GDM1 (cell line): ENCODE data around the gene POU2F2.

Experiments
- DNase-seq: peaks from one replicate; lab custom pipeline; 2025; lab: John Stamatoyannopoulos, UW

Gene POU2F2

GRCh38 chr19:42099336-42099925 is 32.8 kb downstream of the POU2F2 start:
- no peak for DNase-seq

GRCh38 chr19:42098781-42099180 is 33.5 kb downstream of the POU2F2 start:
- DNase-seq: no peak

- DNase-seq: no peak
These were observed 34.8 kb downstream of the POU2F2 start for GRCh38 chr19:42097461-42097860.

- DNase-seq: no peak
These were observed 35.9 kb downstream of the POU2F2 start for GRCh38 chr19:42096255-42096837.

DNA sequence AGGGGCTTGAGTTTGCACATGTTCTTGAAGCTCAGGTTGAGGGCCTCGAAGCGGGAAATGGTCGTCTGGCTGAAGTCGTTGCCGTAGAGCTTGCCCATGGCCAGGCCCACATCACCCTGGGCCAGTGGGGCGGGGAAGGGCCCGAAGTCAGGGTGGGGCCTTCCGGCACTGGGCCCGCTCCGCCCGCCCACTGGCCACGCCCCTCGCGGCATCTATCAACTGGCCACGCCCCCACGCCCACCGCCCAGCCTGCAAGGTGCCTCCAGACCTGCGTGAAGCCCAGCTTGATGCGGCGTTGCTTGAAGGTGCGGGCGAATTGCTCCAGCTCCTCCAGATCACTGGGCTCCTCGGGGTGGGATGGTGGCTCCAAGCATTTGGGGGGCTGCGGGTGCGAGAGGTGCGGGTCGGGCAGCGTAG is 36.4 kb downstream of the POU2F2 start:
- no peak for DNase-seq

DNA sequence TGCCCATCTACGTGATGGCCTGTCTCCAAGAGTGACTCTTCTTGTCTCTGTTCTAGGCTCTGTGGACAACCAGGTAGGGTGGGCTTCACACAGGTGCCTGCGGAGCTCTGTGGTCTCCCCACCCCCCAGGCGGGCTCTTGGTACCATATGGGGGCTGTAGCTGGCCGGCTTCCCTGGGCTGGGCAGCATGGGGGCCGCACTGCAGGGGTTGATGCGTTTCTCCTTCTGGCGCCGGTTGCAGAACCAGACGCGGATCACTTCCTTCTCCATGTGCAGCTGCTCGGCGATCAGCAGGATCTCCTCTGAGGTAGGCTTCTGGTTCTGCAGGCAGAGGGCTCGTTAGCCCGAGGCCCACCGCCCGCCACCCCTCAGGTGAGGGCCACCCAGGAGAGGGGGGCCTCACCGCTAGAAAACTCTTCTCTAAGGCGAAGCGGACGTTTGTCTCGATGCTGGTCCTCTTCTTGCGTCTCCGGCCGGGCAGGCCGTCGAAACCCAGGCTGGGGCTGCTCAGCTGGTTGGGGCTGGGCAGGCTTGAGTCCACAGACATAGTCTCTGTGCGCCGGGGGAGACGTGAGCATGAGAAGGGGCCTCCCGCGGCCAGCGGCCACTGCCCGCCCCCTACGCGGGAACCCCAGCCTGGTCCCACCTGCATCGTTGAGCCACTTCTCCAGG is 37.0 kb downstream of the POU2F2 start:
- DNase-seq: no peak

- DNase-seq: no peak
These were observed 38.3 kb downstream of the POU2F2 start for GRCh38 chr19:42093926-42094325.

- DNase-seq: no peak
These were observed 38.7 kb downstream of the POU2F2 start for GRCh38 chr19:42093505-42093904.

DNA sequence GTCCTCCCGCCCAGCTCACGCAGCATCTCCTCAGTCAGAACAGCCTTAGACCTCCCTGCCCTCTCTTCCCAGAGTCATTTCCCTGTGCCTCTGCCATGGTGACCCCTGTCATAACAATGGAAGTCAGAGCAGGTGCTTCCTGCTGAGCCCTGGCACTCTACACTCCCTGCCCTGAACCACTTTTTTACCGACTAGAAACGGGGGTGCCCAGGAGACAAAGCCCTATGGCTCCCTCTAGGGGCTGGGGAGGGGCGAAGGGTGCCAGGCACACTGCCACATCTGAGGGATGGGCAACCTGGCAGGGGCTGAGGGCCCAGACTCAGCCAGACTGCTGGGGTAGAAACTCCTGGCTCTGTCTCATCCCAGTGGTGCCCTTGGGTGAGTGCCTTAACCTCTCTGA is 39.9 kb downstream of the POU2F2 start:
- no peak for DNase-seq

DNA sequence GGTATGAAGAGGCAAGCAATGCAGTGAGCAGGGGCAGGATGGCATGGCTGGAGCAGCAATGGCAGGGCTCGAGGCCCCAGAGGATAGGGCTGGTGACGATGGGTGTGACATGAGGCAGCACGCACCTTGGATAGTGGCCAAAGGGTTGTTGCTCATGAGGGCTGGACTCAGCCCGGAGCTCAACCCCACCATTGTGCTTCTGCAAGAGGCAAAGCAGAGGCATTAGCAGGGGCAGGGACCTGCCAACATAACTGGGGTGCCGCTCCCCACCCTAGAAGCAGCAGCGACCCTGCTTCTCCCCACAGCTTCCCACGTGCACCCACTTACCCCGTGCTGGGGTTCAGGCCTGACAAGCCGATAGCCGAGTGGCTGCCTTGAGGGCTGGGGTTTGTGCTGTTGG is 40.5 kb downstream of the POU2F2 start:
- no peak for DNase-seq

DNA sequence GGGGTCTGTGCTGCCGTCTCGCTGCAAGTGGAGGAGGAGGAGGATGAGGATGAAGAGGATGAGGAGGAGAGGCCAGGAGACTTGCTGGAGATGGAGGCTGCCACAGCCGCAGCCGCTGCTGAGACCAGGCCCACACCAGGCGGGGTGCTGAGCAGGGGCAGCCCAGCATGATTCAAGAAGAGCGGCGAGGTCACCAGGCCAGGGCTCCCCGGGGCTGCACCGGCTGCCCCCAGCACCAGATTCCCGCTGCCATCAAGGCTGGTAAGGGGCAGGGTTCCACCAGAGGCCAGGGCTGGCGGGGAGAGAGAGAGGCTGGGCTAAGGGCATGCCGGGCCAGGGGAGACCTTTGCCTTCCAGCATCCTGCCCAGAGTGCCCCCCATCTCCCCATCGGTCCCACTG is 40.9 kb downstream of the POU2F2 start:
- no peak for DNase-seq

GRCh38 chr19:42090672-42091071 is 41.6 kb downstream of the POU2F2 start:
- DNase-seq: no peak

DNA sequence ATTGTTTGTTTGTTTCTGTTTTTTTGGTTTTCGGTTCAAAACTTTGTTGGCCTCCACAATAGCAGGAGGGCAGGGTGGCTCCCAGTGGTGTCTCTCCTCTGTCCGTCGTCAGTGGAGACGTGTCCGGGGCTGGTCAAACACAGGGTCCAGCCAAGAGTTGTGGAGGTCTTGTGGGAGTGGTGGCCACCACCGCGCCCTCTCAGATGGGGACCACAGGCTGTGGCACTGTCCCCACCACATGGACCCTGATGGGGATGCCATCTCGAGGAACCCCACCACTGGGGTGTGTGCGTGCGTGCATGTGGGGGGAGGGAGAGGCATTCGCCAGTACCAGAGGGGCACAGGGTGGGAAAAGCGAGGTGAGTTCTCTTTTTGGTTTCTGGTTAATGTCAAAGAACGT is 42.5 kb downstream of the POU2F2 start:
- no peak for DNase-seq

- DNase-seq: no peak
These were observed 43.0 kb downstream of the POU2F2 start for GRCh38 chr19:42089191-42089750.

- no peak for DNase-seq
These were observed 43.6 kb downstream of the POU2F2 start for GRCh38 chr19:42088471-42089190.

DNA sequence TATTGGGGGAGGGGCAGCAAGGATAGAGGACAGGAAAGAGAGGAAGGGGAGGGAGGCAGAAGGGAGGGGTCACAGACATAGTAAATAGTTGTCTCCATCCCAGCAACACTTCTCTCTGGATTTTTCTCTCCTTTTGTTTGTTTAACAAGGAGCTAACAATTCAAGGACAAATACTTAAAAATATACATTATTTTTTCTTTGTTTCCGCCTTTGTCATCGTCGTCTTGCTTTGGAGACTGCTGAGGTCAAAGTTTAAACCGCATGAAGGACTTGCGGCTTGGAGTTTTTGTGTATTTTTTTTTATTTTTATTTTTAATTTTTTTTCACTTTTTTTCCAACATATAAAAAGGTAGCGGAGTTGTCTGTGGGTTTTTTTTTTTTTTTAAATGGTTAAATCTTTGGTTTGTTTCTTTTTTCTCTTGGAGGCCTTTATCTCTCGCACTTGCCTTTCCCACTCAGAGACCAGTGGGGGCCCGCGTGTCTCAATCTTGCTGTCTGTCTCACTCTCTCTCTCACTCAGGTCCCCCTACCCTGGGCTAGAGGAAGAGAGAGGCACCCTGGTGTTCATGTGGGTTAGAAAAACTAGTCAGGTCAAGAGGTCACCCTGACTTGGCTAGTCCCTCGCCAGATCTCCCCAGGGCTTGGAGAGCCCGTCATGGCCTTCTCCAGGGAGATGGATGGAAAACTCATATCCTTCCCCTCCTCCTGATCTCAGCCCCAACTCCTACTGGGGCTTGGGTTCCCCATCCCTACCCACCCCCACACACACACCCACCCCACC is 45.3 kb downstream of the POU2F2 start:
- no peak for DNase-seq

GRCh38 chr19:42086188-42086736 is 46.0 kb downstream of the POU2F2 start:
- no peak for DNase-seq

- no peak for DNase-seq
These were observed 48.7 kb downstream of the POU2F2 start for GRCh38 chr19:42083537-42083936.

- no peak for DNase-seq
These were observed 50.6 kb downstream of the POU2F2 start for GRCh38 chr19:42081584-42082203.

DNA sequence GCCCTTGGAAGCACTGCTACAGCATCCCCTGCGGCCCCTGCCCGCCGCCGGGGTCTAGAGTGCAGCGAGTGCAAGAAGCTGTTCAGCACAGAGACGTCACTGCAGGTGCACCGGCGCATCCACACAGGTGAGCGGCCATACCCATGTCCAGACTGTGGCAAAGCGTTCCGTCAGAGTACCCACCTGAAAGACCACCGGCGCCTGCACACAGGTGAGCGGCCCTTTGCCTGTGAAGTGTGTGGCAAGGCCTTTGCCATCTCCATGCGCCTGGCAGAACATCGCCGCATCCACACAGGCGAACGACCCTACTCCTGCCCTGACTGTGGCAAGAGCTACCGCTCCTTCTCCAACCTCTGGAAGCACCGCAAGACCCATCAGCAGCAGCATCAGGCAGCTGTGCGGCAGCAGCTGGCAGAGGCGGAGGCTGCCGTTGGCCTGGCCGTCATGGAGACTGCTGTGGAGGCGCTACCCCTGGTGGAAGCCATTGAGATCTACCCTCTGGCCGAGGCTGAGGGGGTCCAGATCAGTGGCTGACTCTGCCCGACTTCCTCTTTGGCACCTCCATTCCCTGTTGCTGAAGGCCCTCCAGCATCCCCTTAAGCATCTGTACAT is 51.4 kb downstream of the POU2F2 start:
- DNase-seq: no peak
